GM19240 (cell line): ENCODE results near the gene SYNJ2.

ENCODE experiments used
- DNase-seq: peaks from one replicate; pipeline ENCODE4 v3.0.0; 2011; ENCODE audit warnings: low spot score; ENCODE audit not compliant: insufficient read length

Gene SYNJ2

DNA sequence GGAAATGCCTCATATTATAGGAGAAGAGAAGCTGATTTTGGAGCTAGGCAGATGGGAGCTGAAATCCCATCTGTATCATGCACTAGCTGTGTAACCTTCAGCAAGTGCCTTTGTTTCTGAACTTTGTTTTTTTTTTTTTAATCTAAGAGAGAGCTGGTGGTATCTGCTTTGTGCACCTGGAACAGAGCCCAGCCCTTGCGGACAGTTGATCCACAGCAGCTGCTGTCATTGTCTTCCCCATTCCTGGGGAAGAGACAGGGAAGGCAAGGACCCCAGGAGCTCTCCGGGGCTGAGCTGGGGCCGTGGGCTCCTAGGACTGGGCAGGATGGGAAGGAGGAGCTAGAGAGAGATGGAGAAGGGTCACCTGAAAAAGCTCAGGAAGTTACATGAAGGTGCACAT, 92.1 kb downstream of the SYNJ2 start:
- no peak for DNase-seq

DNA sequence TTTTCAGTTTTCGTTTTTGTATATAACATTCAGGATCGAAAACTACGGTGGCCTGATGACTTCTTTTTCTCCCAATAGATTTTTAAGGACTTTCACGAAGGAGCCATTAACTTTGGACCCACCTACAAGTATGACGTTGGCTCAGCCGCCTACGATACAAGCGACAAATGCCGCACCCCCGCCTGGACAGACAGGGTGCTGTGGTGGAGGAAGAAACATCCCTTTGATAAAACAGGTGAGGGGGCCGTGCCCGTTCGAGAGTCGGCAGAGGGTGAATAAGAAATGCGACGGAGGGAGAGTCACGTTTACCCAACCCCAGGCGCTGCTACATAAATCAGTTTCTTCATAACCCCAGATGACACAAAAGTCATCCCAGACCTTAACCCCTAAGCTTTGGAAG, 94.9 kb downstream of the SYNJ2 start:
- DNase-seq = no peak

DNA sequence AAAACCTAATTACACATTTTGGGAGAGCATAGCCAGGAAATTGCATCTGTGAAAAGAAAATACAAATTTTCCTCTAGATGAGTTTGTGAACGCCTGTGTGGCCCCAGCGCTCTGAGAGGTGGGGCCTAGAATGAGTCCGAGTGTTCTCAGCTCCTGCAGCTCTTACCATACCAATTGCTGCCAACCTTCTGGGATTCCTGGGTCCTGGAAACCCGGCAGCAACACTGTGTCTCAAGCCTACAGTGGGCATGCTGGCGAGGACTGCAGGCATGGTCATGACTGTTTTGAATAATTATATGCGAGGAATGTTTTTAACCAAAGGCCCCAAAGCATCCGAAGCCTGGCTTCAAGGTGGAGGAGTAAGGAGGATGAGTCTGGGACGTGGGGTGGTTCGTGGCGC, 96.0 kb downstream of the SYNJ2 start:
- DNase-seq = no peak

DNA sequence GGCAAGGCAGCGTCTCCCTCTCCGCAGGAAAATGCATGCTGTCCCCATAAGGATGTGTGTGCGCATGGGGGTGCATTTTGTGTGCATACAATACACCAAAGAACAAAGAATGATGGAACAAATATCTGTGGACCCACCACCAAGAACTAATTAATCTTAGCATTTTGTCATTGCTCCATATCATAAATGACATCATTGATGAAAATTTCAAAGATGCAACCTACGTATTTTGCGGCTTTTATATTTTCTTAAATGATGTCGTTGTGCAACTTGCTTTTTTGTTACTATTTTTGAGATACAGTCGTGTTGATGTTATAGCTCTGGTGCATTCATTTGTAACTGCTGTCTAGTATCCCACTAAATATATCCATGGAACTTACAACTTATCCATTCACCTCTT, 96.7 kb downstream of the SYNJ2 start:
- no peak for DNase-seq

DNA sequence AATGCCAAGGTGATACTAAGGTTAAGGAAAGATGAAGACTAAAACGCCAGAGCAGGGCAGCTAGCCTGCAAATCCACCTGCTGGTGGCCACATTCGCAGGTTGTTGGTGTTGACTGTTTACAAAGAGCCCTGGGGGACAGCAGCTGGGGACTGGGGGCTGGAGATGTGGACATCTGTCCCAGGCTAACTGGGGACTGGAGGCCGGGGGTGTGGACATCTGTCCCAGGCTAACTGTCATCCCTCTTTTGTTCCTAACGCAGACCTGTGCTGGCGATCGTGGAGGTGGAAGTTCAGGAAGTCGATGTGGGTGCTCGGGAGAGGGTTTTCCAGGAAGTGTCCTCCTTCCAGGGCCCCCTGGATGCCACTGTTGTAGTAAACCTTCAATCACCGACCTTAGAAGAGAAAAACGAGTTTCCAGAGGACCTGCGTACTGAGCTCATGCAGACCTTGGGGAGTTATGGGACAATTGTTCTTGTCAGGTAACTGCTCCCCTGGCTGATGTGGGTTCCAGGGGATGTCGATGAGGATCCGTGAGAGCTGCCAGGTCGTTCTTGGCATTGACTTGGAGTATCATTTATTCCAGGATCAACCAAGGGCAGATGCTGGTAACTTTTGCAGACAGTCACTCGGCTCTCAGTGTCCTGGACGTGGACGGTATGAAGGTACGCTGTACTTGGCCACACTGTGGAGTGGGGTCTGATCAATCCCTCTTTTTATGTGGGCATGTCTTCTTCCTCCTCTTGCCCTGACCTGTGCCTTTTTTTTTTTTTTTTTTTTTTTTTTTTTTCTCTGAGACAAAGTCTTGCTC, 99.4 kb downstream of the SYNJ2 start:
- no peak for DNase-seq

DNA sequence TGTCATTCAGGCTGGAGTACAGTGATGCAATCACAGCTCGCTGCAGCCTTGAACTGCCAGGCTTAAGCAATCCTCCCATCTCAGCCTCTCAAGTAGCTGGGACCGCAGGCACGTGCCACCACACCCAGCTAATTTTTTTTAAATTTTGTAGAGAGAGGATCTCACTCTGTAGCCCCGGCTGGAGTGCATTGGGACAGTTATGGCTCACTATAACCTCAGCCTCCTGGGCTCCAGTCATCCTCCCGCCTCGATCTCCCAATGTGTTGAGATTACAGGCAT, 99.9 kb downstream of the SYNJ2 start:
- DNase-seq = no peak

DNA sequence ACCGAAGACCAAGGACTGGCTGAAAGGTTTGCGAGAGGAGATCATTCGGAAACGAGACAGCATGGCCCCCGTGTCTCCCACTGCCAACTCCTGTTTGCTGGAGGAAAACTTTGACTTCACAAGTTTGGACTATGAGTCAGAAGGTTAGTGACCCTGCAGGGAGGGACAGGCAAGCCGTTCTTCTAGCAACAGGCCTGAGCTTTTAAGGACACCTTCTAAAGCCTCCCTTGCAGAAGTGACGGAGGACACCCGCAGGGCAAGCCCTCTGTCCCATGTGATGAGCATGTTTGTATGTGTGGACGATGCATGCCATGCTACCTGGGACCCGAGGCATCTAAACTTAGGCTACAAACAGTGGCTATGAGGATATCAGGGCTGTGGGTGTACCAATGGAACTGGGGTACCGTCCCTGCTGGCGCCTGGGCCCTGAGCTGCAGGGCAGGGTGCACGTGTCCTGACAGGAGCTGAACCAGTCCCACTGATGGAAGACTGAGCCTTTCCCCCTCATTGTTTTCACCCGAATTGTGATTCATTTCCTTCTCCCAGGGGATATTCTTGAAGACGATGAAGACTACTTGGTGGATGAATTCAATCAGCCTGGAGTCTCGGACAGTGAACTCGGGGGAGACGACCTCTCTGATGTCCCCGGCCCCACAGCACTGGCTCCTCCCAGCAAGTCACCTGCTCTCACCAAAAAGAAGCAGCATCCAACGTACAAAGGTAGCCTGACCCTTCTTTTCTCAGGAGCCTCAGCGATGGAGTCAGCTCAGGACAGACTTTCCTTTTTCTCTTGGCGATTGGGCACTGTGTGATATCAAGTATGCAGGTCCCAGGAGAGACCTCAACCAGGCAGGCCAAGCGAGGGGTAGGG, 102.0 kb downstream of the SYNJ2 start:
- DNase-seq = no peak

DNA sequence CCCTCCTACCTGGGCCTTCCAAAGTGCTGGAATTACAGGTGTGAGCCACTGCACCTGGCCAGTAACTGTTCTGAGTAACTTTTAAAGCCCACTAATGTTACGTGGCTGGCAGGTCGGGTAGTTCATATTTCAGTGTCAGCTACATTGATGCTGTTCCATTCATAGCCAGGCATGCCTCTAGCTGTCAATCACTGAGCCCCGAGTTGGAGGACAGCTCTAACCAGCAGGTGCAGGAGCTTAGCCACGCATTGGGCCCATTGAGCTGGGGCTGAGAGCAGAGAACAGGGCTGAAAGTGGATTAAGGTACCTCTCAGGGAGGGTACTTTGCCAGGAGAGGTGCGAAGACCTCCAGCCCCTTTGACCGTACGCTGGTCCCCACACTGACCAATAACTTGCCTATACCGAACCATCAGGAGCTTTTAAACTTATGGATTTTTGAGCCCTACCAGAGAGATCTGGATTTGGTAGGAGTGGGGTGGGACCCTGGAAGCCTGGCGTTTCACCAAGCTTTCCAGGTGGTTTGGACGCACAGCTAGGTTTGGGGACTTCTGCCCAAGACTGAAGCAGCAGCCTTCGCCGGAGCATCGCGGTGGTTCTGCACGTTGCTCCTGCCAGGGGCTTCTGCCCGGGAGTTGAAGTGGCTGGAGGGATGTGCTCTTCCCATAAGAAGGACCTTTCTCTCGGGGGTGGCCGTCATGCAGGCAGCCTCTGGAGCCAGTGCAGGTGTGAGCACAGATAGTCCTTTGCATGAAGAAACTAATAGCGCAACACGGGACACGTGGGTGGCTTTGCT, 103.8 kb downstream of the SYNJ2 start:
- no peak for DNase-seq

DNA sequence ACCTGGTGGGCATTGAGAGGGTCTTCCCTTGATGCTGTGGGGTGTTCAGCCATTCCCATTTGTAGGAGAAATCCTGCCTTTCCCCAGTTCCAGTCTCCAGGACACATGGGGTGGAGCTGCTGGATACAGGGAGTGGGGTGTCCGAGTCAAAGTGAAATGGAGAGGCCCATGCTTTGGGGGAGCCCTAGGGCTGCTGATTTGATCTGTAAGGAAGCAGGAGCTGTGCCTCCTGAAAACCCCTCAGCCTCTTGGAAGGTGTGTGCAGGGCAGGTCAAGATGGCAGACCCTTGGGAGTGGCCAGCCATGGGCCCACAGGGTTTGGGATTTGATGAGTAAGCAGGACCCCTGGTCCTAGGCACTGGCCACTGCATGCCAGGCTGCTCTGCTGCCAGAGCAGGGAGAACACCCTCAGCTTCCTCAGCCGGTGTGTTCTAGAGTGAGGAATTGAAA, 104.4 kb downstream of the SYNJ2 start:
- no peak for DNase-seq

DNA sequence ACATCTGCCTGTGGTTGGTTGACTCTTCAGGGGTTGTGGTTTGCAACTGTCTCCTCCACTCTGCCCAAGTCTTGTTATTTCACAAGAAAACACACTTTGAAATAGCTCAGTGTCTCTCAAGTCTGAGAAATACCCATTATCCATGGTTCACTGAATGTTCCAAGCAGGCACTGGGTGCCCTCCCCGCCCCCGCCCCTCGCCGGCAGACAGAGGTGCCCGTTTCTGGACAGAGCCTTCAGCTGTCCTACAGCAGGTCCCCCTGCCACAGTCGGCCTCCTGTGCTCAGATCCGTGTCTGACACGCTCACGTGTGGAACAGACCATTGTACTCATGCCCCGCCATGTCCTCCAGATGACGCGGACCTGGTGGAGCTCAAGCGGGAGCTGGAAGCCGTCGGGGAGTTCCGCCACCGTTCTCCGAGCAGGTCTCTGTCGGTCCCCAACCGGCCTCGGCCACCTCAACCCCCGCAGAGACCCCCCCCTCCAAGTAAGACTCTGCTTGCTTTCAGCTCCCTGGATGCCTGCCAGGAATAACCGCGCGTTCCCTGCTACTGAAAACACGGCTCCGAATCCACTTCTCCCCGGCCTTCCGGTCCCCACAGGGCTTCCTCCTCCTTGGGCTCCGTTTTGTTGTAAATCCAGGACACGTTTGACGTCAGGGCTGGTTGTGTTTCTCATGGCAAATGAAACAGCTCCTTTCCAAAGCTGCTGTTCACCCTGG, 105.0 kb downstream of the SYNJ2 start:
- DNase-seq = no peak

DNA sequence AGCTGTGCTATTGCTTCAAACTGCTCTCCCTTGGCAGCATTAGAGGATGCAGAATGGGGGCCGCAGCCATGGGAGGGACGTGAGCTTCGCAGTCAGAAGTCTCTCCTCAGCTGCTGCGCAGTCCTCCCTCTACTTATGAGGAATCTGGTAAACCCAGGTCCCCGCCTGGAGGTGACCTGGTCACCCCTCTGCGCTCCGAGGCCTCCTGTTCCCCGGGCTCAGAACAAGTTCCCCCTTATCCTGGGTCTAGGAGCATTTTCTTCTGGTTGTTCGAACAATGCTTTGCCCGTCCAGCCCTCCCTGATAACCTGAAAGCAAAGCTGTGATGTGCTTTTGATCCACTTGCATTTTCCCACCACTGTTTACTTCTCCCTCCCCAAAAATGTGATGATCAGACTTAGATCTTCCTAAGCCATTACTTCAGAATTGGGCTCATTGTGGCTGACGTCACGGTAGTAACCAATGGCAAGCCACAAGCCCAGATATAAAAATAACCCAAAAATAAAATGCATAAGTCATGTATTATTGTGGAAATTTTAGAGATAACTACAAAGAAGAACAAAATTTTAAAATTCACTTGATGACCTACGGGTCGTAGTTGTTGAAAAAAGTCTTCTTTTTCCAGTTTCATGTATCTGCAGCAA, 105.7 kb downstream of the SYNJ2 start:
- DNase-seq = no peak

DNA sequence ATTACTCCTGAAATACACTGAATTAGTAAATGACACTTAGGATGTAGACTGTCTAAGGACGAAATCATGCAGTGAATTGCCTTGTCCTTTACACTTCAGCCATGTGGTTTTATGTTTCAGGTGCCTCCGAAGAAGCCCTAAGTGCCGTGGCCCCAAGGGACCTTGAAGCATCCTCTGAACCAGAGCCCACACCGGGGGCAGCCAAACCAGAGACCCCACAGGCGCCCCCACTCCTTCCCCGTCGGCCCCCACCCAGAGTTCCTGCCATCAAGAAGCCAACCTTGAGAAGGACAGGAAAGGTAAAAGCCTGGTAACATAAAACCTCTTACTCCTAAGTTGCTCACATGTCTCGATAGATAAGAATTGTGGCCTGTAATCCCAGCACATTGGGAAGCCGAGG, 111.1 kb downstream of the SYNJ2 start:
- no peak for DNase-seq

DNA sequence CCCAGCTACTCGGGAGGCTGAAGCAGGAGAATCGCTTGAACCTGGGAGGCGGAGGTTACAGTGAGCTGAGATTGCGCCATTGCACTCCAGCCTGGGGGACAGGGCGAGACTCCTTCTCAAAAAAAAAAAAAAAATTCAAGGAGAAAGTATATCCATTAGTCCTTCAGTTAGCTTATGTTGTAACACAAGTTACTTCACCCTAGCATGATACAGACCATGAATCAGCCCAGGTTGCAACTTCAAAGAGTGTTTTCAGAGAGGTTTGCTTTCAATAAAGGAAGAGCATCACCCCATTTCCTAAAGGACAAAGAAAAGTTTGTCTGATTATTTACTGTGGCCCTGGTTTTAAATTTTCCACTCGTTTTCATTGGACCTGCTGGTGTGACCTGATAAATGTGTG, 113.4 kb downstream of the SYNJ2 start:
- no peak for DNase-seq

DNA sequence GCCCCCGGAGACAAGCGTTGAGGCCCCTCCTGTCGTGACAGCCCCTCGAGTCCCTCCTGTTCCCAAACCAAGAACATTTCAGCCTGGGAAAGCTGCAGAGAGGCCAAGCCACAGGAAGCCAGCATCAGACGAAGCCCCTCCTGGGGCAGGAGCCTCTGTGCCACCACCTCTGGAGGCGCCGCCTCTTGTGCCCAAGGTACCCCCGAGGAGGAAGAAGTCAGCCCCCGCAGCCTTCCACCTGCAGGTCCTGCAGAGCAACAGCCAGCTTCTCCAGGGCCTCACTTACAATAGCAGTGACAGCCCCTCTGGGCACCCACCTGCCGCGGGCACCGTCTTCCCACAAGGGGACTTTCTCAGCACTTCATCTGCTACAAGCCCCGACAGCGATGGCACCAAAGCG, 114.0 kb downstream of the SYNJ2 start:
- no peak for DNase-seq

DNA sequence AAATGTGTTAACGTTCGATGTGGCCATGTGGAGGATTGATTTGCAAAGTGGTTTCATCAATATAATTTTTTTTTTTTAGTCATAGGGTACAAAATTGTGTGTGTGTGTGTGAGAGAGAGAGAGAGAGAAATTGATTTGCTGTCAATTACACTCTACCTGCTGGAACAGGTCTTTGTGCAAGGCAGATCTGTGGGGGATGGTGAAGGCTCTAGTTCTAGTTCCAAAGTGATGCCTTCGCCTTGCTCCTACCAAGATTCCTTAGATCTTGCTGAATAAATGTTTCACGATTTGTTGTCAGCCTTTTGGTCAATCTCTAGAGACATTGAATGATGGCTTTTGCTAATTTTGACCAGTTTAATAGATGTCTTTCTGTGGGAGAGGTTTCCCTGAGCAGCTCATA, 121.6 kb downstream of the SYNJ2 start:
- DNase-seq = no peak

DNA sequence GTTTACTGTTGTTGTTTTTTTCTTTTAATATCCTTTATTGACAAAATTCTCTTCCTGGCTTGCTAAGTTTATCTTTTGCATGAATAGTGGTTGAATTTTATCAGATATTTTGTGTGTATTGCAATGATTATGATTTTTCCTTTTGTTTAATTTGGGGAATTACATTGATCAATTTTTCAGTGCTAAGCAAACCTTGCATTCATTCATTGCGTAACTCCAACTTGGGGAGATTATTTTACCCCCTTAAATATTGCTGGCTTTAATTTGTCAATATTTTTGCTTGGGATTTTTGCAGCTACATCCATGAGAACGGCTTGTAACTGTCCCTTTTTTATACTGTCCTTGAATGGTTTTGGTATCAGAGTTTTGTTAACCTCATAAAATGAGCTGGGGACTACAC, 123.0 kb downstream of the SYNJ2 start:
- DNase-seq = no peak

DNA sequence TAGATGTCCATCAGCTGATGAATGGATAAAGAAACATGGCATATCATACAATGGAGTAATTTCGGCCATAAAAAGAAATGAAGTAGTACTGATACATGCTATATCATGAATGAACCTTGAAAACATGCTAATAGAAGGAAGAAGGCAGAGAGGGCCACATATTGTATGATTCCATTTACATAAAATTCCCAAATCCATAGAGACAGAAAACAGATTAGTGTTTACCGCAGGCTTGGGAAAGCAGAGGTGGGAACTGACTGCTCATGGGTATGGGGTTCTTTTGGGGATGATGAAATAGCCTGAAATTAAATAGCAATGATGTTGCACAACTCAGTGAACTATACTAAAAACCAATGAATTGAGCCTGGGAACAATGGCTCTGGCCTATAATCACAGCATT, 128.1 kb downstream of the SYNJ2 start:
- no peak for DNase-seq

DNA sequence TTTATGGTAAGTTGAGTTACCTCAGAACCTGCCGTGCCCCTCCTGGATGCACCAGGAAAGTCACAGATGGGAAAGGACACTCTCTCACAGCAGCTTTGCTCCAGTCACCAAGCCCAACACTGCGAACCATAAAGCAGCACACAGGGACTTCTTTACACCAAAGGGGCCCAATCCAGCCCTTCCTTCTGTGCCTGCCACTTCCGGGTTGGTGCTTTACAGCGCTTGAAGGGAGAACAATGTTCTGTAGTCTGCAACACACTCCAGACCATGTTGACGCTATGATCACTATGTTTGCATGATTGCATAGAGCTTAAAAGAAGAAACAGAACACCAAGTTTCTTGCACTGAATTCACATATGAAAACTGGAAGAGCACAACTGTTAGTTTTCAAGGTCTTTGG, 129.3 kb downstream of the SYNJ2 start:
- DNase-seq = no peak

DNA sequence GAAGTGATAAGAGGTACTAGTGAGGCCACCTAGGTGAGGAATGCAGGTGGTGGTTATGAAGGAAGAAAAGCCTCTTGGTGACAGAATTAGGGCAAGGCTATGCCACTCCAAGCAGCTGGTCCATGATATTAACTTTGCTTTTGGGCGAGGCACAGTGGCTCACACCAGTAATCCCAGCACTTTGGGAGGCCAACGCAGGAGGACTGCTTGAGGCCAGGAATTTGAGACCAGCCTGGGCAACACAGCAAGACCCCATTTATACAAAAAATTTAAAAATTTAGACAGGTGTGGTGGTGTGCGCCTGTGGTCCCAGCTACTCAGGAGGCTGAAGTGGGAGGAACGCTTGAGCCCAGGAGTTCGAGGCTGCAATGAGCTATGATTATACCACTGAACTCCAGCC, 130.3 kb downstream of the SYNJ2 start:
- DNase-seq = no peak

DNA sequence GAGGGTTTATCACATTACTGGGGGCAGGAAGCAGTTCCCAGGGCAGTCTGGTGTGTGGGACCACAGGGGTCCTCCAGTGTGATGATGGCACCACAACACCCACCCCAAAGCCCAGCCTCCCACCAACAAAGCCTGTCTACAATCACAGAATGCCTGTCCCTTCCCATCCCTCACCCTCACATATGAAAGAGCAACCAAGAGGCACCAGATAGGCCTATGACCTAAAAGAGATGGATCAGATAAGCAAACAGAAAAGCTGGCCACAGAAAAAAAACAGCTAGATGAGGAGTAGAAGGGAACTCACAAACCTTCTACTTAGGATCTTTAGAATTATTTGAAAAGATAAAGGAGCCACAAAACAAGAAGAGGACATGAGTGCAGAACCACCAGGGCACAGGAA, 132.1 kb downstream of the SYNJ2 start:
- DNase-seq = no peak

DNA sequence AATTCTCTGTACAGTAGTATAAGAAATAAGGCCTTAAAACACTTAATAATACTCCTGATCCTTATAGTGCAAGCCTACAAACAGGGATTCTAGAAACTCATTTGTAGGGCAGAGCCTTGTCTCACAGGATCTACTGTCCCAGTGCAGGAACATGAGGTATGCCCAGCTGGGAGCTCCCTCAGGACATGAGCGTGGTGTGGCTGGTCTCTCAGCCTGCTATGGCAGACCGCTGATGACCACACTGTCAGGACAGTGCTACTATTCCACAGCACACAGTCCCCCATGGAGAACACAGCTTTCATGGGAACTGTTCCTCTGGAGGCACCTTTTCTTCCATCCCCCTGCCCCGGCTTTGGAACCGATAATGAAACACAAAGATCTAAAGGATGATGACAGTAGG, 133.4 kb downstream of the SYNJ2 start:
- DNase-seq = no peak
